ENCODE data around the gene GNG13.
"Not testable (repeated sequence)": the region's sequence is repeated elsewhere in the genome, so short reads cannot be mapped to it uniquely, and the experiment has no call there.

The GNG13 gene

DNA sequence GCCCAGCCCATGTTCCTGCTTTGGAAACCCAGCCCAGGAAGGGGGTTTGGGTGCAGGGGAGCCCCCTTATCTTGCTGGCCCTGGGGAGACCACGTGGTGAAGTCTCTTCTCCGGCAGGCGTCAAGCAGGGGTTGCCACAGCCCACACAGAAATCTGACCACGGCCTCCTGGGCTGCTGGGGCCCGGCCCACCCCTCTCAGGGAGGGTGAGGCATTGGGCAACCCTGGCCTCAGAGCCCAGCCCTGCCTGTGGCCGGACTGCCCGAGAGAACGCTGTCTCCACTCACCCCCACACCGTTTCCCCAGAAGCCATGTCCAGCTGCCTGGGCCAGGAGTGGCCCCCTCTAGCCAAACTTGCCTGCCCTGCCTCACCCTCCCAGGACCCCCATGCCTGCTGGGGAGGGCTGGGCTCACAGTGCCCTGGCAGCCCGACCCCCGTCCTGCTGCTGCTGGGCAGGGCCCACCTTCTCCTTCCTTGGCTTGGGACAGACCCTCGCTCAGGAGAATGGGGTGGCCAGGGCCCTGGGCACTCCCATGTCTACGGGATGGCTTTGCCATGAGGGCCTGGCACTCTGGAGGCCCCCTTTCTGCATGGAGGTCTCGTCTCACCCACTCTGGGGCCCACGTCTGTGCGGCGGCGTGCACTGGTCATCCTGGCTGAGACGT is 19.1 kb downstream of the GNG13 start:
- in situ Hi-C loops (cut with MboI; ENCODE audit: low sequenced_read_pairs), result no loop called here

DNA sequence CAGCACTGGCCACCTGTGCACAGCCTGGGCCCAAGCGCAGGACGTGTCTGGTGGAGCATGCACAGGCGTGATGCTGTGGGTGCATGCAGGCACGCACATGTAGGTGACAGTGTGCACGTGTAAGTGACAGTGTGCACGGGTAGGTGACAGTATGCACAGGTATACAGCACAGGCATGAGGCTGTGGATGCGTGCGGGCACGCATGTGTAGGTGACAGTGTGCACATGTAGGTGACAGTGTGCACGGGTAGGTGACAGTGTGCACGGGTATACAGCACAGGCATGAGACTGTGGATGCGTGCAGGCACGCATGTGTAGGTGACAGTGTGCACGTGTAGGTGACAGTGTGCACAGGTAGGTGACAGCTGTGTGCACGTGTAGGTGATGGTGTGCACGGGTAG is 20.2 kb downstream of the GNG13 start:
- in situ Hi-C loops (cut with MboI; ENCODE audit: low sequenced_read_pairs), result no loop called here

DNA sequence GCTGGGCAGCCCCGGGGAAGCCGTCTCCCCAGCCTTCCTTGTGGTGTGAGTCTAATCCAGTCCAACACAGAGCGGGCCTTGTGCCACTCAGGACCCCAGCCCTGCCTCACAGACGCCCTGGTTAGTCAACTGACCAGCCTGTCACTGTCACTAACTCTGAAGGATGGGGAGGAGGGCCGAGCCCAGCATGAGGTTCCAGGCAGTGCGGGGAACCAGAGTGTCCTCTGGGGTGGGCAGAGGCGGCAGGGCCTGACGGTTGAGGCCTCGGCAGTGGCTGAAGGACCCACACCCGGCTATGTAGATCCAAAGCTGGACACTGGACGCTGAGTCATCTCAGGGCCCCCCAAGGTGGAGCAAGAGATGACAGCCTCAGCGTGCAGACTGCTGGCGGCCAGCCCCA is 21.0 kb downstream of the GNG13 start:
- in situ Hi-C loops (cut with MboI; ENCODE audit: low sequenced_read_pairs), result no loop called here

DNA sequence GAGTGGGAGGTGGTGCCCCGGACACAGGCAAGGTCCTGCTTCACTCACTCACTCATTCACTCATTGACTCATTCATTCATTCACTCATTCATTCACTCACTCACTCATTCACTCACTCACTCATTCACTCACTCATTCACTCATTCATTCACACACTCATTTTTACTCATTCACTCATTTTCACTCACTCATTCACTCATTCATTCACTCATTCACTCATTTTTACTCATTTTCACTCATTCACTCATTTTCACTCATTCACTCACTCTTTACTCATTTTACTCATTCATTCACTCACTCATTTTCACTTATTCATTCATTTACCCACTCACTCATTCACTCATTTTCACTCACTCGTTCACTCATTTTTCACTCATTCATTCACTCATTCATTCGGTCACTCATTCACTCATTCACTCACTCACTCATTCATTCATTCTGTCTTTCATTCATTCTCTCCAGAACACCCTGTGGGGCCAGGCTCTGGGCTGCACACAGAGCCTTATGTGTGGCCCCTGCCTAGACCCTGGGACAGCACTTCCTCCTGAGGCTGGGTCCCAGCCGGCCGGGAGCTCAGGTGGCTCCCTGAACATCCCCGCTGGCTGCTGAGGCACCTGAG is 21.5 kb downstream of the GNG13 start:
- in situ Hi-C loops (cut with MboI; ENCODE audit: low sequenced_read_pairs), result no loop called here

DNA sequence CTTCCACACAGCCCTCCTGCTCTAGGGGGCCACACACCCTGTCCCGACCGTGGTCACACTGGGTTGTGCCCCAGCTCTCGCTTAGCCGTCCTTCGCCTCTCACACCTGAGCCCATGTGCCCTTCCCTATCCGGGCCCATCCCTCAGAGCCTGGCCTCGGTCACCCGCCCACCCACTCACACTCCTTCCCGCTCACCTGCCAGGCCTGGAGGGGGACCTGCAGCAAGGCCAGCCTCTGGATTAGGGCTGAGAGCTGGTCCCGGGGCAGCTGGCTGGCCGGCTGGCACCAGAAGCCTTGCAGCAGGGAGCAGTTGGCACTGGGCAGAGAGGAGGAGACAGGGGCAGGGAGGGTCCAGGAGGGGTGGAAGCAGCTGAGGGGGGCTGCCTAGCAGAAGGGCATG is 22.1 kb downstream of the GNG13 start:
- in situ Hi-C loops (cut with MboI; ENCODE audit: low sequenced_read_pairs), result no loop called here

DNA sequence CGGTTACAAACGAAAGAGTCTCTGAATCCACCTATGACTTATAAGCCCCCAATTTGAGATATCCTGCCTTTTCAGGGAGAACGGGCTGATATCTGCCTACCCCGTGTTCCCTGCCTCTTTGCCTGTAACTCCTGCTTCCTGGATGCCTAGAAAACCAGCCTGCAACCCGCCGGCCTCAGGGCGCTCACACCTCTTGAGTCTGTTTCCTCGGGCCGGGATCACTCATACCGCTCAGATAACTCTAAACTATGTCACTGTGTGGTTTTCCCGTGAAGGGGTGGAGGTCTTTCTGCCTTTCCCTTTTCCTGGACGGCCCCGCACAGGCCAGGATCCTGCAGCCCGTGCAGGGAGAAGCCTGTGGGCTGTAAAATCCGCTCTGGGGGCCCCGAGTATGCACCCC is 22.7 kb downstream of the GNG13 start:
- in situ Hi-C loops (cut with MboI; ENCODE audit: low sequenced_read_pairs), result no loop called here

DNA sequence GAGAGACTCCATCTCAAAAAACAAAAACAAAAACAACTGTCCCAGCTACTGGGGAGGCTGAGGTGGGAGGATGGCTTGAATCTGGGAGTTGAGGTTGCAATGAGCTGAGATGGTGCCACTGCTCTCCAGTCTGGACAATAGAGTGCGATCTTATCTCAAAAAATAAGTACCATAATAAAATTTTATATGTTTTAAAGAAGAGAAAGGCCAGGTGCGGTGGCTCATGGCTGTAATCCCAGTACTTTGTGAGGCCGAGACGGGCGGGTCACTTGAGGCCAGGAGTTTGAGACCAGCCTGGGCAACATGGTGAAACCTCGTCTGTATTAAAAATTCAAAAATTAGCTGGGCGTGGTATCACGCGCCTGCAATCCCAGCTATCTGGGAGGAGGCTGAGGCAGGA is 23.7 kb downstream of the GNG13 start:
- in situ Hi-C loops (cut with MboI; ENCODE audit: low sequenced_read_pairs), result no loop called here

DNA sequence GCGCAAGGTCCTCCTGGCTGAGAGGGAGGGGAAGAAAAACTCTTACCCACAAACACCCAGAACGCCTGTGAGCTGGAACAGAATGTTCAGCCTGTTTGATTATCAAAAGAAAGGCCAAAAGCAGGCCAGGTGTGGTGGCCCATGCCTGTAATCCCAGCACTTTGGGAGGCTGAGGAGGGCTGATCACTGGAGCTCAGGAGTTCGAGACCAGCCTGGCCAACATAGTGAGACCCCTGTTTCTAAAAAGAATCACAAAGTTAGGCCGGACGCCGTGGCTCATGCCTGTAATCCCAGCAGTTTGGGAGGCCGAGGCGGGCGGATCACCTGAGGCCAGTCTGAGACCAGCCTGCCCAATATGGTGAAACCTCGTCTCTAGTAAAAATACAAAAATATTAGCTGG is 24.2 kb downstream of the GNG13 start:
- in situ Hi-C loops (cut with MboI; ENCODE audit: low sequenced_read_pairs), result not testable (repeated sequence)

DNA sequence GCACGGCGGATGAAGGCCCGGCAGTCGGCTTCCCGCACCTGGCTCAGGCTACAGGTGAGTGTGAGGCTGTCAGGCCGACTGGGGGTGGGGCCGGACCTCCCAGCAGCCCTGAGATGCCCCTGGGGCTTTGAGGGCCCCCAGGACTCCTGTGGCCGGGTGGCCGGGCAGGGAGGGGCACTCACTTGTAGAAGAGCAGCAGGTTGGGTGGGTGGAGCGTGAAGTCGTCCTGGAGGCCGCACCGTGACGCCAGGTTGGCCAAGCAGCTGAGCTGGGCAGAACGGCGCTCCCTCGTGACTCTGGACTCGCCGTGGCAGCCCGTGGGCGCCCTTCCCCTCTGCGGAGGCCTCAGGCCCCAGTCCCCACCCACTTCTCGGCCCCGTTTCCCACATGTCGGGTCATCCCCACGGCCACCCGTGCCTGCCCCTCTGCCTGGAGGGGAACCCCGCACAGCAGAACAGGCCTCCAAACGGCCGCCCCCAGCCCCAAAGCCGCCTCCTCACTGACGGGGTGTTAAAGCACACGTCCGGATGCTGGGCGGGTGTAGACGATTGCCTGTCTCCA is 25.2 kb downstream of the GNG13 start:
- in situ Hi-C loops (cut with MboI; ENCODE audit: low sequenced_read_pairs), result no loop called here

DNA sequence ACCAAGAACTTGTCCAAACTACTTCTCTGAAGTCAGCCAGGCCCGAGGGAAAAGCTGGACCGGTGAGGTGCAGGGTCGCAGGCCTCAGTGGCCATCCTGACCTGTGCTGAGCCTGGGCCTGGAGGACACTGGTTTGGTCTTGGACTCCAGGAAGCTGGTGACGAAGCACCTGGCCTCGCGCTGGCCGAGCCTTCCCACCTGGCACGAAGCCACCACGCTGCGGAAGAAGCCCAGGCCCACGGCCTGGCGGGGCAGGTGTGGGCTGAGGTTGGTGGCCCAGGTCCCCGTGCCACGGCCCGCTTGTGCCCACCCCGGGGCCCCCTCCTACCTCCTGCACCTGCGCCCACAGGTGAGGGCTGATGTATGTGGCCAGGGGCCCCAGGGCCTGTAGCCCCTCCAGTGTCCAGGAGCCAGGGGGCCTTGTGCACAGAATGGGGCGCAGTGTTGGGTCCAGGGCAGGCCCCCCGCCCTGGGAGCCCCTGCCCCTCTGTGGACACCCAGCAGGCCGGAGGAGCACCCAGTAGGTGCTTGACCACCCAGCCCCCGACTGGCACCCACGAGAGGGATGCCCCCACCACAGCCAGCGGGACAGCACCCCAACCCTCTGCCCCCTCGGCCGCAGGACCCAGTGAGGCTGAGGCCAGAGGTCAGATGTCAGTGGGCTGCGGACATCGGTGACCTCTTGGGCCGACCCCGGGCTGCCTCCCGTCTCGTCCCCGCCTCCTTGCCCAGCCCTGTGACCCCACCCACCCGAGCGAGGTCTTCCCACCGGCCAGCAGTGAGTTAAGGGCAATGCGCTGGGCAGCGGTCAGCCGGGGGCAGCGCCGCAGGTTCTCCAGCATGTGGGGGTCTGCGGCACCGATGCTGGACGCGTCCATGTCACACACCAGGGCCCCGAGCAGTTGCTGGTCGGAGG is 26.2 kb downstream of the GNG13 start:
- in situ Hi-C loops (cut with MboI; ENCODE audit: low sequenced_read_pairs), result no loop called here

DNA sequence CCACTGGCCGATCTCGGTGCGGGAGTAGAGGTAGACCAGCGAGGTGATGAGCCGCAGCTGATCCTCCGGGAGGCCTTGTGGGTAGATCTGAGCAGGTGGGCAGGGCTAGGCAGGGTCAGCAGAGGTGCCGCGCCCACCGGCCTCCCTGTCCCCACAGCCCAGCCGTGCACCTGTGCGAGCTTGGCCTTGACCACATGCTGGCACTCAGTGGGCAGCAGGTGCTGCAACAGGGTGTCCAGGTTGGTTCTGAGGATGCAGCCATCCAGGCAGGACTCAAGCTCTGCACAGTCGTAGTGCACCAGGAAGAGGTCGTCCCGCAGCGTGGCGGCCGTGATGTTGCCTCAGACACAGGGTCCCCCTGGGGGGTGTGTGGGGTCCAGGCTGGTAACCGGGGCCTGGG is 27.6 kb downstream of the GNG13 start:
- in situ Hi-C loops (cut with MboI; ENCODE audit: low sequenced_read_pairs), result no loop called here

DNA sequence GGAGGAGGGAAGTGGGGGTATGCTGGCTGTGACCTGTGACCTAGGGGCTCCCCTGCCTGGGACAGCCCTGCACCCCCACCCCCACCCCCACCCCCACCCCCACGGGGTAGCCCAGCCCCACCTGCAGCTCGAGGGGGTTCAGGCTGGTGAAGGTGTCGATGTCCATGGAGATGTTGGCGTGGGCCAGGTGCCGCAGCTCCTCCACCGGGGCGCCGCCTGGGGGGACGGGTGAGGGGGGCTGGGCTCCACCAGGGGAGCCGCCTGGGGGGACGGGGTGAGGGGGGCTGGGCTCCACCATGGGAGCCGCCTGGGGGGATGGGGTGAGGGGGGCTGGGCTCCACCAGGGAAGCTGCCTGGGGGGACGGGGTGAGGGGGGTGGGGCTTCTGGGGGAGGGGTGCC is 30.1 kb downstream of the GNG13 start:
- in situ Hi-C loops (cut with MboI; ENCODE audit: low sequenced_read_pairs), result no loop called here

DNA sequence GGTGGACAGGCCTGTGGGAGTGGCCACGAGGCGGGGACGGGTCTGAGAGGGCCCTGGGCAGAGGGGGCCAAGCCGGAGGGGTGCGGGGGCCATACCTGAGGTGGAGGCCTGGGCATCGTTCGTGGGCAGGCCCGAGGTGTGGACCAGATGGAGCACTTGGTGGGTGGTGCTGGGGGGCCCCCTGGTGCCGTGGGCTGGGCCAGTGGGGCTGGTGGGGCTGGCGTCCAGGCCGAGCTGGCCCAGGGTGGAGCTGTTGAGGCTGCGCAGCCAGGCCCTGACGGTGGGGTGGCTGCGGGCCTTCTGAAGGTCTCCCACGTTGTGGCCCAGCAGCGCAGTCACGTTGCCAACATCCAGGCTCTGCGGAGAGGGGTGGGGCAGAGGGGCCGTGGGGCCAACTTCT is 30.6 kb downstream of the GNG13 start:
- in situ Hi-C loops (cut with MboI; ENCODE audit: low sequenced_read_pairs), result no loop called here

DNA sequence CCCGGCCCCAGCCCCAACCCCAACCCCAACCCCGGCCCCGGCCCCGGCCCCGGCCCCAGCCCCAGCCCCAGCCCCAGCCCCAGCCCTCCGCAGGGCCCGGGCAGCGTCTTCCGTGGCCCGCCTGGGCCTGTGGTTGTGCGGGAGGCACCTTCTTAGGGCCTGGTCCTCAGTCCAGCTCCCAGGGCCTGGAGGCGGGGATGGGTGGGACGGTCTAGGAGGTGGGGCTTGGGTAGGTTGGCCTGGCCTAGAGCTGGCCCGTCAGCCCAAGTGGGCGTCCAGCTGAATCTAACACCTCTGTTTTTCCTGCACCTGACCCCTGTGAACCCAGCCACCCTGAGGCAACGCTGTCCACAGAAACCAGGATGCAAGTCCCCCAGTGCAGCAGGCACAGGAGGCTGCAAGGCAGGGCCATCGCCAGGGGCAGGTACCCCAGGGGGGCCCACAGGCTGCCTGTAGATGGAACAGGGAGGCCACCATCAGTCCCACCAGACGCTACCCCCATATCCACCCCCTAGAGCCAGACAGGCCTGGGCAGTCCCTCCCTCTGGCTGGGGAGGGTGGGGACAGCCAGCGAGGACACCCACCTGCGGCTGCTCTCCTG is 31.2 kb downstream of the GNG13 start:
- in situ Hi-C loops (cut with MboI; ENCODE audit: low sequenced_read_pairs), result no loop called here

DNA sequence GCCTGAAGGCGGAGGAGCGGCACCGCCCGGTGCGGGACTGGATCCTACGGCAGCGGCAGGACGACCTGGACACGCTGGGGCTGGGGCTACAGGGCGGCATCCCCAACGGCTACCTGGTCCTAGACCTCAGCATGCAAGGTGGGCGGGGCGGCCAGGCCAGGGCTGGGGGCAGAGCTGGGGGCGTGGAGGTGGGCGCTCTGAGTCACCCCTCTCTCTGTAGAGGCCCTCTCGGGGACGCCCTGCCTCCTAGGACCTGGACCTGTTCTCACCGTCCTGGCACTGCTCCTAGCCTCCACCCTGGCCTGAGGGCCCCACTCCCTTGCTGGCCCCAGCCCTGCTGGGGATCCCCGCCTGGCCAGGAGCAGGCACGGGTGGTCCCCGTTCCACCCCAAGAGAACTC is 32.1 kb downstream of the GNG13 start:
- in situ Hi-C loops (cut with MboI; ENCODE audit: low sequenced_read_pairs), result no loop called here

DNA sequence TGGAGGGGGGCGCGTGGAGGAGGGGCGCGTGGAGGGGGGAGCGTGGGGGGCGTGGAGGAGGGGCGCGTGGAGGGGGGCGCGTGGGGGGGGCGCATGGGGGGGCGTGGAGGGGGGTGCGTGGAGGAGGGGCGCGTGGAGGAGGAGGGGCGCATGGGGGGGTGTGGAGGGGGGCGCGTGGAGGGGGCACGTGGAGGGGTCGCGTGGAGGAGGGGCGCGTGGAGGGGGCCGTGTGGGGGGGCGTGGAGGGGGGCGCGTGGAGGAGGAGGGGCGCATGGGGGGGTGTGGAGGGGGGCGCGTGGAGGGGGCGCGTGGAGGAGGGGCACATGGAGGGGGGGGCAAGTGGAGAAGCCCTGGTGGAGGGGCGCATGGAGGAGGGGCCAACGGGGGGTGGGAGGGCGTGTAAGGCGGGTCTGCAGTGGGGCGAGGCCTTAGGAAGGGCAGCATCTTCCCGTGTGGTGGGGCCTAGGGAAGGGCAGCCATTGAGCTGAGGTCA is 32.7 kb downstream of the GNG13 start:
- in situ Hi-C loops (cut with MboI; ENCODE audit: low sequenced_read_pairs), result no loop called here

DNA sequence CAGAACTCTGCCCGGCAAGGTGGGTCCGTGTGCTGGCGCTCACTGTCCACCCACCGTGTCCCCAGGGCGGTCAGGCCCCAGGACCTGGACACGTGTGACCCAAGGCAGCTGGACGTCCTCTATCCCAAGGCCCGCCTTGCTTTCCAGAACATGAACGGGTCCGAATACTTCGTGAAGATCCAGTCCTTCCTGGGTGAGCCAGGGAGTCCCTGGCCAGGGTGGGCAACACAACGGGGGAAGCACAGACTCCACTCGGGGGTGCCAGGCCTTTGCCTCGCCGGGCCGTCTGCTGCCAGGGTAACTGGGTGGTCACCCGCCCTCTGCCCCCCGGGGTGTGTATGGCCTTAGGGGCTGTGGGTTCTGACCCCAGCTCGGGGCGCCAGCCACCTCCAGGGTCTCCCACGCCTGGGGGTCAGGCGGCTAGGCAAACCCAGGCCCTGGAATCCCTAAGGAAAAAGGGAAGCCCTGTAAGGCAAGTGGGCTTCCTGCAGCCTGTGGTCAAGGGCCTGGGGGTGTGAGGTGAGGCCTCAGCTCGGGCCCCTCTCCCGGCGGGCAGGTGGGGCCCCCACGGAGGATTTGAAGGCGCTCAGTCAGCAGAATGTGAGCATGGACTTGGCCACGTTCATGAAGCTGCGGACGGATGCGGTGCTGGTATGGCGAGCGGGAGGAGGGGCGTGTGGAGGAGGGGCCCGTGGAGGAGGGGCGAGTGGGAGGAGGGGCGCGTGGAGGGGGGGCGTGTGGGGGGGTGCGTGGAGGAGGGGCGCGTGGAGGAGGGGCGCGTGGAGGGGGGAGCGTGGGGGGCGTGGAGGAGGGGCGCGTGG is 33.5 kb downstream of the GNG13 start:
- in situ Hi-C loops (cut with MboI; ENCODE audit: low sequenced_read_pairs), result no loop called here

DNA sequence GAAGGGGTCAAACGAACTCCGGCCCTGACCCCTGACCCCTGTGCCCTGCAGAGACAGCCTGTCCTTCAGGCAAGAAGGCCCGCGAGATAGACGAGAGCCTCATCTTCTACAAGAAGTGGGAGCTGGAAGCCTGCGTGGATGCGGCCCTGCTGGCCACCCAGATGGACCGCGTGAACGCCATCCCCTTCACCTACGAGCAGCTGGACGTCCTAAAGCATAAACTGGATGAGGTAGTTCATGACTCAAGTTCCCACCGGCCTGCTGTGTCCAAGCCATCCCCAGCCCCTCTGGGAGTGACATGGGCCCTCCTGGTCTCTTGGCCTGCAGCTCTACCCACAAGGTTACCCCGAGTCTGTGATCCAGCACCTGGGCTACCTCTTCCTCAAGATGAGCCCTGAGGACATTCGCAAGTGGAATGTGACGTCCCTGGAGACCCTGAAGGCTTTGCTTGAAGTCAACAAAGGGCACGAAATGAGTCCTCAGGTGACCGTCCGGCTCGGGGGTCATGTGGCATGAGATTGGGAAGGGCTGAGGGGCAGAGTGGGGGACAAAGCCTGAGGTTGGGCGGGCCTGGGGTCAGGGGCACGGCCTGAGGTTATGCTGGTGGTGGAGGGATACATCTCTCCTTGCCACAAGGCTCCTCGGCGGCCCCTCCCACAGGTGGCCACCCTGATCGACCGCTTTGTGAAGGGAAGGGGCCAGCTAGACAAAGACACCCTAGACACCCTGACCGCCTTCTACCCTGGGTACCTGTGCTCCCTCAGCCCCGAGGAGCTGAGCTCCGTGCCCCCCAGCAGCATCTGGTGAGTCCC is 34.3 kb downstream of the GNG13 start:
- in situ Hi-C loops (cut with MboI; ENCODE audit: low sequenced_read_pairs), result no loop called here

DNA sequence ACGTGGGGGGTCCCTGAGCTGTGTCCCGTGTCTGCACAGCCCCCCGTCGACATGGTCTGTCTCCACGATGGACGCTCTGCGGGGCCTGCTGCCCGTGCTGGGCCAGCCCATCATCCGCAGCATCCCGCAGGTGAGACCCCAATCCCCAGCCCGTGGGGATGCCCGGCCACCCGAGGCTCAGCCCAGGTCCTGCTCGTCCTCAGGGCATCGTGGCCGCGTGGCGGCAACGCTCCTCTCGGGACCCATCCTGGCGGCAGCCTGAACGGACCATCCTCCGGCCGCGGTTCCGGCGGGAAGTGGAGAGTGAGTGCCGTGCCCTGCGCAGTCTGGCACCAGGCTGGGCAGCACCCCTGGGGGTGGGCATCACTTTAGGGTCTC is 35.1 kb downstream of the GNG13 start:
- in situ Hi-C loops (cut with MboI; ENCODE audit: low sequenced_read_pairs), result no loop called here

All from hTERT RPE-1 (cell line).